Suprapubic skin (tissue), 3 donors: ENCODE data around the gene GLIS2.

Experiments used
- POLR2A ChIP-seq, 2 donors: fragments of 450-650 bp; IDR thresholded peaks; one replicate each; pipeline ENCODE4 v1.6.1; 2017; ENCODE audit warnings: antibody characterized with exemption in 2 of 2, mild to moderate bottlenecking in 2 of 2, moderate library complexity in 2 of 2
- TF ChIP-seq, protein P1 (sequence below), 2 donors: fragments of 200-600 bp in 1 of 2; fragments of 450-650 bp in 1 of 2; sonication (generic) in 1 of 2; IDR thresholded peaks; one replicate each; pipeline ENCODE4 v1.5.1; 2016 to 2019; ENCODE audit warnings: antibody characterized with exemption in 2 of 2, mild to moderate bottlenecking in 1 of 2, moderate library complexity in 1 of 2

DNA sequence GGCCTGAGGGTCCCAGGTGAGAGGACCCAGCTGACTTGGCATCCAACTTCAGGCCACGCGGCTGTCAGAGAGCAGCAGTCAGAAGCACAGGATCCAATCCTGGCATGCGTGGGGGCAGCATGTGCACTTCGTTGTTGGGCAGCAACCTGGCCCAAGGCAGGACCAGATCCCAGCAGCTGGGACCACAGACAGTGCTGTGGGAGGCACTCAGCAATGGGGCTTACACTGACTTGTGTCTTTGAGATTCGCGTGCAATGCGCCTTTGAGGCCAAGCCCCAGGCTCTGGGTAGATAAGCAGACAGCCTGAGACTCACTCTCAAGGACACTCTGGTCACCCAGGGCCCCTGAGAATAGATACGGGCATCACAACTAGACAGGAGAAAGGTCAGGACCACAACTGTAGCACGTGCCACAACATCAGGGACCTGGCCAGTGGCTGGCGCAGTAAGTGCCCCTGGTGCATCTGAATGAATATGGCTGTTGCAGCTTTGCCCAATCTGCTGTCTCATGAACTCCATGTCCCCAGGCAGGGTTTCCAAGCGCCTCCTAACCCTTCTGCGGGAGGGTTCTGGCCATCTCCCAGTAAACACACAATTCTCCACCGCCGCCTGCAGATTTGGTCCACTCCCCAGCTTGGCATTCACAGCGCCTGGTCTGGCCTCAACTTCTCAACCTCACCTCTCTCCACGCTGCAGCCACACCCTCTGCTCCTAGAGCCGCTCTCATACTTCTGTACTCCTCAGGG, 32.1 kb downstream of the GLIS2 start:
- TF ChIP-seq, protein P1, sequence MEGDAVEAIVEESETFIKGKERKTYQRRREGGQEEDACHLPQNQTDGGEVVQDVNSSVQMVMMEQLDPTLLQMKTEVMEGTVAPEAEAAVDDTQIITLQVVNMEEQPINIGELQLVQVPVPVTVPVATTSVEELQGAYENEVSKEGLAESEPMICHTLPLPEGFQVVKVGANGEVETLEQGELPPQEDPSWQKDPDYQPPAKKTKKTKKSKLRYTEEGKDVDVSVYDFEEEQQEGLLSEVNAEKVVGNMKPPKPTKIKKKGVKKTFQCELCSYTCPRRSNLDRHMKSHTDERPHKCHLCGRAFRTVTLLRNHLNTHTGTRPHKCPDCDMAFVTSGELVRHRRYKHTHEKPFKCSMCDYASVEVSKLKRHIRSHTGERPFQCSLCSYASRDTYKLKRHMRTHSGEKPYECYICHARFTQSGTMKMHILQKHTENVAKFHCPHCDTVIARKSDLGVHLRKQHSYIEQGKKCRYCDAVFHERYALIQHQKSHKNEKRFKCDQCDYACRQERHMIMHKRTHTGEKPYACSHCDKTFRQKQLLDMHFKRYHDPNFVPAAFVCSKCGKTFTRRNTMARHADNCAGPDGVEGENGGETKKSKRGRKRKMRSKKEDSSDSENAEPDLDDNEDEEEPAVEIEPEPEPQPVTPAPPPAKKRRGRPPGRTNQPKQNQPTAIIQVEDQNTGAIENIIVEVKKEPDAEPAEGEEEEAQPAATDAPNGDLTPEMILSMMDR (IDR thresholded peaks at IDR 0.05): no peak
- no peak for TF ChIP-seq POLR2A (IDR thresholded peaks at IDR 0.05)
